Panc1 (cell line): Measurements from ENCODE around the gene GGTA1.

Experiments used
- POLR2AphosphoS5 ChIP-seq: IDR thresholded peaks from 2 replicates; pipeline ENCODE4 v1.6.1; 2012; ENCODE audit warnings: mild to moderate bottlenecking, low read depth, low read length, moderate library complexity
- SIN3A ChIP-seq: IDR thresholded peaks from 2 replicates; pipeline ENCODE4 v1.6.1; 2012; ENCODE audit warnings: low read depth, mild to moderate bottlenecking, low read length, moderate library complexity, borderline replicate concordance; ENCODE audit not compliant: insufficient read depth
- TCF7L2 ChIP-seq: IDR thresholded peaks from 2 replicates; pipeline ENCODE4 v1.6.1; 2011; ENCODE audit warnings: mild to moderate bottlenecking, low read depth, low read length, inconsistent platforms
- TF ChIP-seq, protein P1 (sequence below): fragments of 450-650 bp; IDR thresholded peaks from 2 replicates; pipeline ENCODE4 v1.5.1; 2017; ENCODE audit warnings: mild to moderate bottlenecking
- TF ChIP-seq, protein P2 (sequence below), 2 experiments: IDR thresholded peaks; 2 replicates each; pipeline ENCODE4 v1.6.1; 2011 to 2012; ENCODE audit warnings: low read depth in 2 of 2, control low read depth in 1 of 2, low read length in 1 of 2, mild to moderate bottlenecking in 1 of 2, moderate library complexity in 1 of 2; ENCODE audit not compliant: insufficient read depth in 1 of 2

DNA sequence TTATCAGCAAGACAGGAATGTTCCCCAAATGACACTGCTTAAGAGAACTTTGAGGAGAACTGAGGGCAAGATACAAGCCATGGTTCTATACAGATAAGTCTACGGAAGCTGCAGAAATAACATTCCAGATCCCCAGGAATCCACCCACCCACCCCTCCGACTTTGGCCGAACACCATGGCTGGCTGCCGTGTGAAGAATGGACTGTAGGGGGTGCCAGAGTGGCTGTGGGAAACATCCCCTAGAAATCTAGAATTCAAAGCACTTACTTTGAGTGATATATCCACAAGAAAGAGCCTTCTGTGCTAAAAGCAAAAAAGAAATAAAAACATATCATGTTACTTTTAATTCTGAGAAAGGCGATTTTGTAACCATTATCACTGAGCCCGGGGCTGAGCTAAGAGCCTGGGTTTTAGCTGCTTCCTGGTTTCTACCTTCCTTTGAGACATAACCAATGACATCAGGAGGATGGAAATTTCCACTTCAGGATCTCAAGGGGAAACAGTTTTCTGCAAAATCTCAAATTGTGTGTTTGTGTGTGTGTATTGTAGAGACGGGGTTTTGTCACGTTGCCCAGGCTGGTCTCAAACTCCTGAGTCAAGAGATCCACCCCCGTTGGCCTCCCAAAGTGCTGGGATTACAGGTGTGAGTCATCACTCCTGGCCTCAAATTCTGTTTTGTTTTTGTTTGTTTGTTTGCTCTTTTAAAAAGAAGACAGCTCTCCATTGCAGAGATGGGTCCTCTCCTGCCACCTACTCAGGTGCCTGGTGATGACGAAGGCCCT lies 36.4 kb downstream of the GGTA1 start:
- TF ChIP-seq TCF7L2 (no peak), POLR2AphosphoS5 (no peak), SIN3A (no peak)
- TF ChIP-seq, protein P1, sequence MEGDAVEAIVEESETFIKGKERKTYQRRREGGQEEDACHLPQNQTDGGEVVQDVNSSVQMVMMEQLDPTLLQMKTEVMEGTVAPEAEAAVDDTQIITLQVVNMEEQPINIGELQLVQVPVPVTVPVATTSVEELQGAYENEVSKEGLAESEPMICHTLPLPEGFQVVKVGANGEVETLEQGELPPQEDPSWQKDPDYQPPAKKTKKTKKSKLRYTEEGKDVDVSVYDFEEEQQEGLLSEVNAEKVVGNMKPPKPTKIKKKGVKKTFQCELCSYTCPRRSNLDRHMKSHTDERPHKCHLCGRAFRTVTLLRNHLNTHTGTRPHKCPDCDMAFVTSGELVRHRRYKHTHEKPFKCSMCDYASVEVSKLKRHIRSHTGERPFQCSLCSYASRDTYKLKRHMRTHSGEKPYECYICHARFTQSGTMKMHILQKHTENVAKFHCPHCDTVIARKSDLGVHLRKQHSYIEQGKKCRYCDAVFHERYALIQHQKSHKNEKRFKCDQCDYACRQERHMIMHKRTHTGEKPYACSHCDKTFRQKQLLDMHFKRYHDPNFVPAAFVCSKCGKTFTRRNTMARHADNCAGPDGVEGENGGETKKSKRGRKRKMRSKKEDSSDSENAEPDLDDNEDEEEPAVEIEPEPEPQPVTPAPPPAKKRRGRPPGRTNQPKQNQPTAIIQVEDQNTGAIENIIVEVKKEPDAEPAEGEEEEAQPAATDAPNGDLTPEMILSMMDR = peak; percentile 72
- TF ChIP-seq, protein P2, sequence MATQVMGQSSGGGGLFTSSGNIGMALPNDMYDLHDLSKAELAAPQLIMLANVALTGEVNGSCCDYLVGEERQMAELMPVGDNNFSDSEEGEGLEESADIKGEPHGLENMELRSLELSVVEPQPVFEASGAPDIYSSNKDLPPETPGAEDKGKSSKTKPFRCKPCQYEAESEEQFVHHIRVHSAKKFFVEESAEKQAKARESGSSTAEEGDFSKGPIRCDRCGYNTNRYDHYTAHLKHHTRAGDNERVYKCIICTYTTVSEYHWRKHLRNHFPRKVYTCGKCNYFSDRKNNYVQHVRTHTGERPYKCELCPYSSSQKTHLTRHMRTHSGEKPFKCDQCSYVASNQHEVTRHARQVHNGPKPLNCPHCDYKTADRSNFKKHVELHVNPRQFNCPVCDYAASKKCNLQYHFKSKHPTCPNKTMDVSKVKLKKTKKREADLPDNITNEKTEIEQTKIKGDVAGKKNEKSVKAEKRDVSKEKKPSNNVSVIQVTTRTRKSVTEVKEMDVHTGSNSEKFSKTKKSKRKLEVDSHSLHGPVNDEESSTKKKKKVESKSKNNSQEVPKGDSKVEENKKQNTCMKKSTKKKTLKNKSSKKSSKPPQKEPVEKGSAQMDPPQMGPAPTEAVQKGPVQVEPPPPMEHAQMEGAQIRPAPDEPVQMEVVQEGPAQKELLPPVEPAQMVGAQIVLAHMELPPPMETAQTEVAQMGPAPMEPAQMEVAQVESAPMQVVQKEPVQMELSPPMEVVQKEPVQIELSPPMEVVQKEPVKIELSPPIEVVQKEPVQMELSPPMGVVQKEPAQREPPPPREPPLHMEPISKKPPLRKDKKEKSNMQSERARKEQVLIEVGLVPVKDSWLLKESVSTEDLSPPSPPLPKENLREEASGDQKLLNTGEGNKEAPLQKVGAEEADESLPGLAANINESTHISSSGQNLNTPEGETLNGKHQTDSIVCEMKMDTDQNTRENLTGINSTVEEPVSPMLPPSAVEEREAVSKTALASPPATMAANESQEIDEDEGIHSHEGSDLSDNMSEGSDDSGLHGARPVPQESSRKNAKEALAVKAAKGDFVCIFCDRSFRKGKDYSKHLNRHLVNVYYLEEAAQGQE (IDR thresholded peaks at IDR 0.05; ENCODE audit: insufficient read depth in 1 of 2, low read depth in 2 of 2, low read length in 1 of 2) = no peak
